ENCODE results near the gene DGKG. TPM values are rescaled to one million over a fixed set of nuclear protein-coding genes. Genes with fewer than 3 reads are reported as not detected.

DGKG gene
- total RNA-seq, result 10.9 and 11.6 TPM in 2 replicates
- total RNA-seq (2013), result 6.4 TPM
- polyA plus RNA-seq, result 0.67 and 1.1 TPM in 2 replicates
- polyA minus RNA-seq, result 3.3 and 3.6 TPM in 2 replicates

- Histone ChIP-seq H3K36me3 (replicated peaks in 1 of 2; ENCODE audit: control extremely low read depth in 1 of 2, control insufficient read depth in 1 of 2, extremely low read depth in 1 of 2, insufficient read depth in 2 of 2, low read length in 1 of 2) (no peaks in the 10 kb centered on the region), H3K9ac (ENCODE audit: low read length) (peak within 1 kb of the TSS; percentile 66), H3K27me3 (replicated peaks in 1 of 4; ENCODE audit: control extremely low read depth in 1 of 4, control insufficient read depth in 3 of 4, insufficient read depth in 4 of 4, low read length in 3 of 4) (peaks cover 0 to 34% (median 11%) of the 10 kb centered on the region in 4 experiments), H3K79me2 (ENCODE audit: control insufficient read depth, insufficient read depth, low read length) (no peaks in the 10 kb centered on the region), H3K9me3 (ENCODE audit: control extremely low read depth in 1 of 3, control insufficient read depth in 2 of 3, insufficient read depth in 1 of 3, low read length in 2 of 3) (no peaks in the 10 kb centered on the region), H3K4me1 (ENCODE audit: control insufficient read depth in 2 of 2, insufficient read depth in 2 of 2, low read length in 2 of 2) (peaks cover 19 to 22% of the 10 kb centered on the region in 2 donors), H2AFZ (ENCODE audit: insufficient read depth, low read depth, low read length, poor library complexity, severe bottlenecking) (peak within 1 kb of the TSS; percentile 54), H3K27ac (ENCODE audit: low read length in 2 of 2) (peak within 1 kb of the TSS in 1 of 2 donors; percentile 9), H4K20me1 (ENCODE audit: control insufficient read depth, insufficient read depth, low read length, poor library complexity, severe bottlenecking) (no peaks in the 10 kb centered on the region), H3K4me3 (ENCODE audit: control extremely low read depth in 1 of 5, extremely low read depth in 1 of 5, insufficient read depth in 1 of 5, low read depth in 2 of 5, low read length in 4 of 5) (peak within 1 kb of the TSS; percentile 52 to 65 (median 58)), H3K4me2 (replicated peaks; ENCODE audit: low read depth, low read length, poor library complexity, severe bottlenecking) (peak within 1 kb of the TSS; percentile 85)
- ChIA-PET CTCF (interaction anchor here (0.9 to 2.1 kb wide), 2 partner anchors 106 to 178 kb away, joined by 3 to 9 read pairs; no protein-coding TSS in a partner anchor), POLR2A (interaction anchor here (1.0 to 1.1 kb wide), 2 partner anchors 23 to 171 kb away, joined by 3 to 4 read pairs; no protein-coding TSS in a partner anchor)
- WGBS (ENCODE audit: insufficient coverage), result under 1% methylated on average over 58 of the region's 62 CpGs
- intact Hi-C loops (cut with micrococcal nuclease), result loop anchor here (1.0 to 5.0 kb wide), 5 partner anchors 20 to 255 kb away; partner anchors contain the start of gene ETV5
- Mint-ChIP-seq H3K4me1 (peaks cover 24% of the 10 kb centered on the region), H3K4me3 (peak within 1 kb of the TSS; percentile 87), H3K27ac (peak within 1 kb of the TSS; percentile 67), H3K9me3 (ENCODE audit: insufficient read depth) (no peaks in the 10 kb centered on the region), H3K27me3 (peaks cover 7% of the 10 kb centered on the region)
- DNase-seq (peak; percentile 76), ATAC-seq (ENCODE audit: low read depth) (peak; percentile 81)
- no peak for TF ChIP-seq CTCF (IDR thresholded peaks at IDR 0.05)
- TF ChIP-seq EZH2 (IDR thresholded peaks at IDR 0.05; ENCODE audit: borderline replicate concordance, insufficient read depth, low read depth, low read length, poor library complexity, severe bottlenecking), result no peak
Observed at GRCh38 chr3:186361762-186362536, at the start of gene DGKG. TSS of gene DGKG (minus strand) at chr3:186362234. CDS start at chr3:186320459, 41,775 bp downstream.

GRCh38 chr3:186411089-186411488, 49.1 kb upstream of the DGKG start:
- POLR2A ChIA-PET, result no interaction called here
- no peak overlapping the region for H3K27ac Mint-ChIP-seq
- intact Hi-C loops (cut with micrococcal nuclease), result no loop called here

More at GRCh38 chr3:186411089-186411488, 49.1 kb upstream of the DGKG start:
- H3K79me2 ChIP-seq (ENCODE audit: control insufficient read depth, insufficient read depth, low read length), result no peaks in the 10 kb centered on the region
- DNase-seq (no peak), ATAC-seq (ENCODE audit: low read depth) (no peak)
- H3K4me2 ChIP-seq (replicated peaks; ENCODE audit: low read depth, low read length, poor library complexity, severe bottlenecking), result no peak overlapping the region
- no peak overlapping the region for H3K9ac ChIP-seq (ENCODE audit: low read length)
- 100% methylated on average over 2 of the region's 2 CpGs for WGBS (ENCODE audit: insufficient coverage)
- peaks cover 0 to 6% (median 0%) of the 10 kb centered on the region in 4 experiments for H3K27me3 ChIP-seq (replicated peaks in 1 of 4; ENCODE audit: control extremely low read depth in 1 of 4, control insufficient read depth in 3 of 4, insufficient read depth in 4 of 4, low read length in 3 of 4)
- no peaks in the 10 kb centered on the region for H3K36me3 ChIP-seq (replicated peaks in 1 of 2; ENCODE audit: control extremely low read depth in 1 of 2, control insufficient read depth in 1 of 2, extremely low read depth in 1 of 2, insufficient read depth in 2 of 2, low read length in 1 of 2)
- H4K20me1 ChIP-seq (ENCODE audit: control insufficient read depth, insufficient read depth, low read length, poor library complexity, severe bottlenecking), result no peaks in the 10 kb centered on the region
- H3K9me3 ChIP-seq (ENCODE audit: control extremely low read depth in 1 of 3, control insufficient read depth in 2 of 3, insufficient read depth in 1 of 3, low read length in 2 of 3), result no peaks in the 10 kb centered on the region
- Mint-ChIP-seq H3K4me1 (peaks cover 25% of the 10 kb centered on the region), H3K4me3 (no peak overlapping the region), H3K9me3 (ENCODE audit: insufficient read depth) (no peaks in the 10 kb centered on the region), H3K27me3 (peaks cover 4% of the 10 kb centered on the region)
- H3K27ac ChIP-seq (ENCODE audit: low read length in 2 of 2), result no peak overlapping the region
- CTCF ChIA-PET, result interaction anchor here (1.4 kb wide), 1 partner anchor 129 kb away, joined by 4 read pairs; no protein-coding TSS in a partner anchor
- no peak for TF ChIP-seq EZH2 (IDR thresholded peaks at IDR 0.05; ENCODE audit: borderline replicate concordance, insufficient read depth, low read depth, low read length, poor library complexity, severe bottlenecking)
- TF ChIP-seq CTCF (IDR thresholded peaks at IDR 0.05), result no peak
- no peak overlapping the region for H2AFZ ChIP-seq (ENCODE audit: insufficient read depth, low read depth, low read length, poor library complexity, severe bottlenecking)
- H3K4me3 ChIP-seq (ENCODE audit: control extremely low read depth in 1 of 5, extremely low read depth in 1 of 5, insufficient read depth in 1 of 5, low read depth in 2 of 5, low read length in 4 of 5), result no peak overlapping the region
- H3K4me1 ChIP-seq (ENCODE audit: control insufficient read depth in 2 of 2, insufficient read depth in 2 of 2, low read length in 2 of 2), result peaks cover 17 to 18% of the 10 kb centered on the region in 2 donors

All from B cell (primary cell).